Tibial nerve (tissue), 3 donors: ENCODE measurements around the gene TMEM191B.
"Not testable (repeated sequence)": the region's sequence is repeated elsewhere in the genome, so short reads cannot be mapped to it uniquely, and the experiment has no call there.

ENCODE experiments used
- CTCF ChIP-seq, 5 experiments: fragments of 200-600 bp in 3 of 5; fragments of 450-650 bp in 2 of 5; sonication (generic) in 3 of 5; IDR thresholded peaks; one replicate each; pipeline ENCODE4 v1.5.1; 2016 to 2019; ENCODE audit warnings: antibody characterized with exemption in 5 of 5, mild to moderate bottlenecking in 3 of 5, moderate library complexity in 2 of 5
- POLR2A ChIP-seq, 2 donors: fragments of 450-650 bp; IDR thresholded peaks; one replicate each; pipeline ENCODE4 v1.6.1; 2017; ENCODE audit warnings: antibody characterized with exemption in 2 of 2, mild to moderate bottlenecking in 2 of 2, moderate library complexity in 2 of 2

GRCh38 chr22:18528597-18529415 is 1.2 kb downstream of the TMEM191B start:
- TF ChIP-seq CTCF, POLR2A (IDR thresholded peaks at IDR 0.05): not testable (repeated sequence)
